ENCODE results near the gene HIGD1B.

DNA sequence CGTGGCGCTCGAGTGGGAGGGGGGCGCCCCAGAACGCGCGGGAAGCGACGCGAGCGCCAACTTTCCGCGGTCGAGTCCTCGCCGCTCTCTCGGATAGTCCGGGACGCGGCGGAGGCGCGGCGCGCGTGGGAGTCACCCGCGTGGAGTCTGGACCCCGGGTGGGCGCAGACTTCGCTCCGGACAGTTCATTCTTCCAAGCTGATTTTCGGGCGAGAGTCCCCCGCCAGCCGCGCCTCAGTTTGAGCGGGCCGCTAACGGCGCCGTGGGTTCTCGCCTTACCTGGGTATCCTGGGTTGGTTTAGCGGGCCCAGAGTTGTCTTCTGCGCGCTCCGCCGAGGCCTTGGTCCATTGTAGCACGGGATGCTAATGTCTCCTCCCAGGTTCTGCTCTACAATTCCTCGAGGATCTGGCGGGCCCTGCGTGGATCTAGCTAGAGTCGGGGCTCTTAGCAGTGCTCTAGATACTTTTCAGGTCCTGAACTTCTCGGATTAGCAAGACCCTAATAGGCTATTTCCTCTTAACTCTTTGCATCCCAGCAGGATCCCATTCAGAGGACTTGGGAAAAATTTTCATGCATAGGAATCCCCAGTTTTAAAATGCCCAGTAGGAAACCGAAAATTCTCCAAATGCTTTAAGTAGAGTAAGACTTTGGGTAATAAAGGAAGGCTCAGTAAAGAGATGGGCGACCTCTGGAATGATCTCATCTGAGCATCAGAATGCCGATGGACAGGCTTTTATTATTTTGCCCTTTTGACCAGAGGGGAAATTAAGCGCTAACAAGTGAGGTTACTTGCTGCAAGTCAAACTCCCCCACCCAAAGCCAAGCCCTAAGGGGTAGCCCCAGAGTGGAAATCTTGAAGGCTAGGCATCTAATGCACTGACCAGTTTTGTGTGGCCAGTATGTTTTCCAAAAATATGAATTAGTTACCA, 17.1 kb upstream of the HIGD1B start:
- TF ChIP-seq, protein P1, sequence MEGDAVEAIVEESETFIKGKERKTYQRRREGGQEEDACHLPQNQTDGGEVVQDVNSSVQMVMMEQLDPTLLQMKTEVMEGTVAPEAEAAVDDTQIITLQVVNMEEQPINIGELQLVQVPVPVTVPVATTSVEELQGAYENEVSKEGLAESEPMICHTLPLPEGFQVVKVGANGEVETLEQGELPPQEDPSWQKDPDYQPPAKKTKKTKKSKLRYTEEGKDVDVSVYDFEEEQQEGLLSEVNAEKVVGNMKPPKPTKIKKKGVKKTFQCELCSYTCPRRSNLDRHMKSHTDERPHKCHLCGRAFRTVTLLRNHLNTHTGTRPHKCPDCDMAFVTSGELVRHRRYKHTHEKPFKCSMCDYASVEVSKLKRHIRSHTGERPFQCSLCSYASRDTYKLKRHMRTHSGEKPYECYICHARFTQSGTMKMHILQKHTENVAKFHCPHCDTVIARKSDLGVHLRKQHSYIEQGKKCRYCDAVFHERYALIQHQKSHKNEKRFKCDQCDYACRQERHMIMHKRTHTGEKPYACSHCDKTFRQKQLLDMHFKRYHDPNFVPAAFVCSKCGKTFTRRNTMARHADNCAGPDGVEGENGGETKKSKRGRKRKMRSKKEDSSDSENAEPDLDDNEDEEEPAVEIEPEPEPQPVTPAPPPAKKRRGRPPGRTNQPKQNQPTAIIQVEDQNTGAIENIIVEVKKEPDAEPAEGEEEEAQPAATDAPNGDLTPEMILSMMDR (IDR thresholded peaks at IDR 0.05) = no peak
- TF ChIP-seq POLR2A (IDR thresholded peaks at IDR 0.05) = peak in 1 of 2 donors; percentile 1
